ENCODE data around the gene IDUA. TPM values are rescaled to one million over a fixed set of nuclear protein-coding genes. Genes with fewer than 3 reads are reported as not detected.
"Not testable (repeated sequence)": the region's sequence is repeated elsewhere in the genome, so short reads cannot be mapped to it uniquely, and the experiment has no call there.

The IDUA gene
- total RNA-seq, 1 donor from 2014 or later, result 9.5 TPM

GRCh38 chr4:967113-968104 is 19.4 kb upstream of the IDUA start:
- no peak for DNase-seq (ENCODE audit: low read depth in 2 of 2)

- no peak for DNase-seq (ENCODE audit: low read depth in 2 of 2)
Measured at GRCh38 chr4:968221-968620, 18.6 kb upstream of the IDUA start.

- DNase-seq (ENCODE audit: low read depth in 2 of 2), result no peak
Measured at GRCh38 chr4:968621-969394, 18.0 kb upstream of the IDUA start.

- DNase-seq (ENCODE audit: low read depth in 2 of 2), result no peak
Measured at GRCh38 chr4:970046-970745, 16.6 kb upstream of the IDUA start.

GRCh38 chr4:970854-971520 is 15.9 kb upstream of the IDUA start:
- DNase-seq (ENCODE audit: low read depth in 2 of 2), result no peak

GRCh38 chr4:971666-972500 is 15.0 kb upstream of the IDUA start:
- no peak for DNase-seq (ENCODE audit: low read depth in 2 of 2)

- DNase-seq (ENCODE audit: low read depth in 2 of 2), result peak; percentile 22 to 32
Measured at GRCh38 chr4:972651-973424, 14.0 kb upstream of the IDUA start.

GRCh38 chr4:973431-974397 is 13.1 kb upstream of the IDUA start, which contains the start of gene DGKQ:
DGKQ (minus strand) TSS chr4:973569; CDS start chr4:973482, 87 bp downstream.
- DNase-seq (ENCODE audit: low read depth in 2 of 2), result peak; percentile 88 to 92

- no peak for DNase-seq (ENCODE audit: low read depth in 2 of 2)
Measured at GRCh38 chr4:974668-975067, 12.2 kb upstream of the IDUA start.

GRCh38 chr4:976016-976415 is 10.8 kb upstream of the IDUA start:
- DNase-seq (ENCODE audit: low read depth in 2 of 2), result not testable (repeated sequence)

GRCh38 chr4:978957-979701 is 7.7 kb upstream of the IDUA start:
- peak in 1 of 2 donors; percentile 55 for DNase-seq (ENCODE audit: low read depth in 2 of 2)

GRCh38 chr4:982291-982690 is 4.6 kb upstream of the IDUA start:
- DNase-seq (ENCODE audit: low read depth in 2 of 2), result no peak

GRCh38 chr4:982814-983213 is 4.0 kb upstream of the IDUA start:
- DNase-seq (ENCODE audit: low read depth in 2 of 2), result no peak

- DNase-seq (ENCODE audit: low read depth in 2 of 2), result no peak
Measured at GRCh38 chr4:984336-985054, 2.3 kb upstream of the IDUA start.

- DNase-seq (ENCODE audit: low read depth in 2 of 2), result no peak
Measured at GRCh38 chr4:985123-985830, 1.6 kb upstream of the IDUA start.

GRCh38 chr4:986428-986878 is 391 bp upstream of the IDUA start:
- no peak for DNase-seq (ENCODE audit: low read depth in 2 of 2)

Data from lung microvascular endothelial cell (primary cell).